ENCODE measurements around the gene KLHL10. TPM values are rescaled to one million over a fixed set of nuclear protein-coding genes. Genes with fewer than 3 reads are reported as not detected.
A peak's percentile ranks its signal among the peaks of the same experiment; 100 is the strongest.

KLHL10 gene
- total and polyA plus RNA-seq, 4 donors: 0.08 to 0.12 (median 0.09) TPM; not detected in 1

DNA sequence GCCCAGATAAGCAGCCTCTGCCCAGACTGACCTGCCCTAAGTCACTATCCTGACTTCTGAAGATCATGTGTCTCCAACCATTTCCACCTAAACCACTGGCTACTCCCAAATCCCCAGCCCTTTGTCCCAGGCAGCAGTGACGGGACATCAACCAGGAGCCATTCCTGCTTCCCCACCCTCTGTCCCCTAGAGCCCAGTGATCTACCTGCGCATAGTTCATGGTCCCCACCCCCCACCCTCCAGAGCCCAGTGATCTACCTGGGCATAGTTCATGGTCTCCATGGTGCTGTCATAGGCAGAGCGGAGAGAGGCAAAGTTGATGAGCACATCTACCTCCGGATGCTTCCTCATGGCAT is 54.4 kb downstream of the KLHL10 start:
- H3K9ac ChIP-seq (ENCODE audit: insufficient read depth in 1 of 2, low read length in 2 of 2): no peak overlapping the region
- H3K27me3 ChIP-seq (ENCODE audit: control insufficient read depth in 3 of 3, insufficient read depth in 3 of 3, low read length in 2 of 3): no peaks in the 10 kb centered on the region
- DNase-seq (no peak), ATAC-seq (ENCODE audit: insufficient read depth, low FRiP score) (no peak)
- TF ChIP-seq, protein P1, sequence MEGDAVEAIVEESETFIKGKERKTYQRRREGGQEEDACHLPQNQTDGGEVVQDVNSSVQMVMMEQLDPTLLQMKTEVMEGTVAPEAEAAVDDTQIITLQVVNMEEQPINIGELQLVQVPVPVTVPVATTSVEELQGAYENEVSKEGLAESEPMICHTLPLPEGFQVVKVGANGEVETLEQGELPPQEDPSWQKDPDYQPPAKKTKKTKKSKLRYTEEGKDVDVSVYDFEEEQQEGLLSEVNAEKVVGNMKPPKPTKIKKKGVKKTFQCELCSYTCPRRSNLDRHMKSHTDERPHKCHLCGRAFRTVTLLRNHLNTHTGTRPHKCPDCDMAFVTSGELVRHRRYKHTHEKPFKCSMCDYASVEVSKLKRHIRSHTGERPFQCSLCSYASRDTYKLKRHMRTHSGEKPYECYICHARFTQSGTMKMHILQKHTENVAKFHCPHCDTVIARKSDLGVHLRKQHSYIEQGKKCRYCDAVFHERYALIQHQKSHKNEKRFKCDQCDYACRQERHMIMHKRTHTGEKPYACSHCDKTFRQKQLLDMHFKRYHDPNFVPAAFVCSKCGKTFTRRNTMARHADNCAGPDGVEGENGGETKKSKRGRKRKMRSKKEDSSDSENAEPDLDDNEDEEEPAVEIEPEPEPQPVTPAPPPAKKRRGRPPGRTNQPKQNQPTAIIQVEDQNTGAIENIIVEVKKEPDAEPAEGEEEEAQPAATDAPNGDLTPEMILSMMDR (IDR thresholded peaks at IDR 0.05; ENCODE audit: control extremely low read depth, extremely low read depth): no peak
- peaks cover 15 to 73% (median 30%) of the 10 kb centered on the region in 4 donors for H3K36me3 ChIP-seq (ENCODE audit: control insufficient read depth in 4 of 4, insufficient read depth in 4 of 4, low read length in 4 of 4)
- WGBS, 2 donors: 97% methylated on average over 4 of the region's 4 CpGs
- H3K4me3 ChIP-seq: no peak overlapping the region
- H3K4me1 ChIP-seq (ENCODE audit: control insufficient read depth in 5 of 5, insufficient read depth in 5 of 5, low read length in 5 of 5): peaks cover 0 to 10% (median 0%) of the 10 kb centered on the region in 5 donors
- H3K27ac ChIP-seq (ENCODE audit: low read depth in 1 of 2, low read length in 1 of 2): no peak overlapping the region
- H3K9me3 ChIP-seq (ENCODE audit: control insufficient read depth in 4 of 4, insufficient read depth in 3 of 4, low read length in 3 of 4): no peaks in the 10 kb centered on the region

DNA sequence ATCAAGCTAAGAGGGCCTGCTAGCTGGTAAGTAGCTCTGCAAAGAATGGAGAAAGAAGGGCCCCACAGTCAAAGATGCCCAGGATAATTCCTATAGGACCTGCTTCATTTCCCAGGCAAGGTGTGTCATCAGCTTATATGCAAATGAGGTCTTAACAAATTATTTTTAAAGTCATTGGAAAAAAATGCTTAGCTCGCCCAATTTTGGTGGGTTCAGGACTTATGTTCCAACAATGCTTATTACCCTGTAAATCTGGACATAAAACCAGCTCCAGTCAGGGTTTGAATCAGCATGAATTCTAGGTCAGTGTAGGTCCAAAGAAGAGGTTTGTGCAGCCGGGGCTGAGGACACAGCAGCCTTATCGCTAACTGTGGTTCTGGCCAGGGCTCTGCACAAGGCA is 55.8 kb downstream of the KLHL10 start:
- WGBS, 2 donors: 90 to 93% methylated on average over 3 of the region's 3 CpGs
- Histone ChIP-seq H3K27me3 (ENCODE audit: control insufficient read depth in 3 of 3, insufficient read depth in 3 of 3, low read length in 2 of 3) (no peaks in the 10 kb centered on the region), H3K36me3 (ENCODE audit: control insufficient read depth in 4 of 4, insufficient read depth in 4 of 4, low read length in 4 of 4) (peaks cover 22 to 71% (median 38%) of the 10 kb centered on the region in 4 donors), H3K4me1 (ENCODE audit: control insufficient read depth in 5 of 5, insufficient read depth in 5 of 5, low read length in 5 of 5) (peaks cover 0 to 10% (median 0%) of the 10 kb centered on the region in 5 donors), H3K27ac (ENCODE audit: low read depth in 1 of 2, low read length in 1 of 2) (no peak overlapping the region), H3K9me3 (ENCODE audit: control insufficient read depth in 4 of 4, insufficient read depth in 3 of 4, low read length in 3 of 4) (no peaks in the 10 kb centered on the region), H3K9ac (ENCODE audit: insufficient read depth in 1 of 2, low read length in 2 of 2) (no peak overlapping the region), H3K4me3 (no peak overlapping the region)
- no peak for ATAC-seq (ENCODE audit: insufficient read depth, low FRiP score)
- DNase-seq: no peak
- TF ChIP-seq, protein P1 (IDR thresholded peaks at IDR 0.05; ENCODE audit: control extremely low read depth, extremely low read depth): no peak

DNA sequence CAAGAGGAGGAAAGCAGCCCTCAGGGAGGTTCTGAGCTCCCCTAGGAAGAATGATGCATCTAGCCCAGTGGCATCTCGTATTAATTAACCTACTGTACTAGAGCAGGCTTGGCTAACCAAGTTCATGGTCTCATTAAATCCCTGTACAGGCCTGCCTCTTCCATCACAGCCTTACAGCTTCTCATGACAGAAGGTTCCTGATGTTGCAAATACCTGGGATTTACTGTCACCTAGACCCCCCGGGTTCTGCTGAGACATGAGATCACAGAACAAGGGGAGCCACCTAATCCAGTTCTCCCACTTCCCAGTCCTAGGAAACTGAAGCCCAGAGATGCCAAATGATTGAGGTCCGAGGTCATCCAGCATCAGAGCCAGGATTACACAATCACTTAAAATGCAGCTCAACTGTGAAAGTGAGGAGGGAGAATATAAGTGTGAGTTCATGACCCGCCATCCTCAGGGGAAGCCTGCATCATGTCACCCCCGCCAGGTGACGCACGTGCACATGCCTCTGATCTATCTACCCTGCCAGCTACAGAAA is 57.2 kb downstream of the KLHL10 start:
- WGBS, 2 donors: 70 to 74% methylated on average over 7 of the region's 7 CpGs
- TF ChIP-seq, protein P1 (IDR thresholded peaks at IDR 0.05; ENCODE audit: control extremely low read depth, extremely low read depth): no peak
- Histone ChIP-seq H3K27ac (ENCODE audit: low read depth in 1 of 2, low read length in 1 of 2) (no peak overlapping the region), H3K4me1 (ENCODE audit: control insufficient read depth in 5 of 5, insufficient read depth in 5 of 5, low read length in 5 of 5) (peaks cover 0 to 10% (median 0%) of the 10 kb centered on the region in 5 donors), H3K9ac (ENCODE audit: insufficient read depth in 1 of 2, low read length in 2 of 2) (no peak overlapping the region), H3K36me3 (ENCODE audit: control insufficient read depth in 4 of 4, insufficient read depth in 4 of 4, low read length in 4 of 4) (peaks cover 16 to 68% (median 35%) of the 10 kb centered on the region in 4 donors), H3K27me3 (ENCODE audit: control insufficient read depth in 3 of 3, insufficient read depth in 3 of 3, low read length in 2 of 3) (no peaks in the 10 kb centered on the region), H3K9me3 (ENCODE audit: control insufficient read depth in 4 of 4, insufficient read depth in 3 of 4, low read length in 3 of 4) (no peaks in the 10 kb centered on the region), H3K4me3 (no peak overlapping the region)
- no peak for ATAC-seq (ENCODE audit: insufficient read depth, low FRiP score)
- peak in 2 of 3 donors; percentile 26 to 39 for DNase-seq

DNA sequence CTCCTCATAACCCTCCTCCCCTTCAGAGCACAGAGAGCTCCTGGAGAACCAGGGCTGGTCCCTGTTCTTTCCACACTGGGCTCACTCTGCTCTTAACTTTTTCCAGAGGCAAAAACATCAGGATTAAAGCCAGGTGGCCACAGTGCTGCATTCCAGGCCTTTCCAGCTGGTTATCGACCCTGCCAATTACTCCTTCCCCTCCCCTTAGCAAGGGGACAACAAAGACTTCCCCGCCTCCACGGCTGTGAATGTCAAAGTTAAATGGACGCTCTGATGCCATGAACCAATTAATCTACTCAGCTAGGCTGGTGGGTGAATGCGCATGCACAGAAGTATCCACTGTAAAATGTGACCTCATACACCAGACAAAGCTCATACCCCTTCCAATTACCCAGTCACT is 58.0 kb downstream of the KLHL10 start:
- 75 to 79% methylated on average over 5 of the region's 5 CpGs for WGBS, 2 donors
- peaks cover 0 to 10% (median 0%) of the 10 kb centered on the region in 5 donors for H3K4me1 ChIP-seq (ENCODE audit: control insufficient read depth in 5 of 5, insufficient read depth in 5 of 5, low read length in 5 of 5)
- ATAC-seq (ENCODE audit: insufficient read depth, low FRiP score) (no peak), DNase-seq (peak in 2 of 3 donors; percentile 41 to 58)
- H3K36me3 ChIP-seq (ENCODE audit: control insufficient read depth in 4 of 4, insufficient read depth in 4 of 4, low read length in 4 of 4): peaks cover 17 to 70% (median 36%) of the 10 kb centered on the region in 4 donors
- H3K27me3 ChIP-seq (ENCODE audit: control insufficient read depth in 3 of 3, insufficient read depth in 3 of 3, low read length in 2 of 3): no peaks in the 10 kb centered on the region
- H3K9me3 ChIP-seq (ENCODE audit: control insufficient read depth in 4 of 4, insufficient read depth in 3 of 4, low read length in 3 of 4): no peaks in the 10 kb centered on the region
- no peak overlapping the region for H3K9ac ChIP-seq (ENCODE audit: insufficient read depth in 1 of 2, low read length in 2 of 2)
- TF ChIP-seq, protein P1 (IDR thresholded peaks at IDR 0.05; ENCODE audit: control extremely low read depth, extremely low read depth): no peak
- H3K4me3 ChIP-seq: no peak overlapping the region
- H3K27ac ChIP-seq (ENCODE audit: low read depth in 1 of 2, low read length in 1 of 2): no peak overlapping the region
